Lower leg skin (tissue), 3 donors: ENCODE data around the gene RPS16.

Experiments
- CTCF ChIP-seq, 3 donors: fragments of 450-650 bp; IDR thresholded peaks; one replicate each; pipeline ENCODE4 v1.5.1; 2016; ENCODE audit warnings: antibody characterized with exemption in 3 of 3, mild to moderate bottlenecking in 3 of 3, moderate library complexity in 2 of 3
- POLR2A ChIP-seq, 2 donors: fragments of 450-650 bp; IDR thresholded peaks; one replicate each; pipeline ENCODE4 v1.6.1; 2016 to 2017; ENCODE audit warnings: antibody characterized with exemption in 2 of 2, mild to moderate bottlenecking in 1 of 2, moderate library complexity in 1 of 2

GRCh38 chr19:39400061-39400460 lies 35.7 kb downstream of the RPS16 start:
- TF ChIP-seq POLR2A (IDR thresholded peaks at IDR 0.05) (no peak), CTCF (IDR thresholded peaks at IDR 0.05) (no peak)
